Measurements from ENCODE around the gene CFL2.
"Not testable (repeated sequence)": the region's sequence is repeated elsewhere in the genome, so short reads cannot be mapped to it uniquely, and the experiment has no call there.

CFL2 gene

GRCh38 chr14:34711169-34711568, 3.2 kb downstream of the CFL2 start:
- DNase-seq: peak; percentile 56

GRCh38 chr14:34710744-34711143, 3.6 kb downstream of the CFL2 start:
- DNase-seq: no peak

GRCh38 chr14:34710006-34710405, 4.4 kb downstream of the CFL2 start:
- DNase-seq: peak; percentile 43

- DNase-seq: no peak
Measured at GRCh38 chr14:34707722-34708121, 6.7 kb downstream of the CFL2 start.

- DNase-seq: no peak
Measured at GRCh38 chr14:34701808-34702207, 12.6 kb downstream of the CFL2 start.

GRCh38 chr14:34700622-34701130, 13.7 kb downstream of the CFL2 start:
- DNase-seq: no peak

GRCh38 chr14:34699873-34700621, 14.3 kb downstream of the CFL2 start:
- DNase-seq: peak; percentile 100

- not testable (repeated sequence) for DNase-seq
Measured at GRCh38 chr14:34694216-34694615, 20.2 kb downstream of the CFL2 start.

GRCh38 chr14:34693228-34693939, 21.0 kb downstream of the CFL2 start:
- no peak for DNase-seq

GRCh38 chr14:34692898-34693227, 21.5 kb downstream of the CFL2 start:
- DNase-seq: no peak

- DNase-seq: no peak
Measured at GRCh38 chr14:34692348-34692747, 22.0 kb downstream of the CFL2 start.

GRCh38 chr14:34691206-34691605, 23.2 kb downstream of the CFL2 start:
- DNase-seq: no peak

- no peak for DNase-seq
Measured at GRCh38 chr14:34688470-34689206, 25.8 kb downstream of the CFL2 start.

GRCh38 chr14:34685819-34686428, 28.5 kb downstream of the CFL2 start:
- DNase-seq: no peak

- DNase-seq: no peak
Measured at GRCh38 chr14:34684578-34684977, 29.8 kb downstream of the CFL2 start.

- DNase-seq: peak; percentile 75
Measured at GRCh38 chr14:34682787-34683321, 31.5 kb downstream of the CFL2 start.

GRCh38 chr14:34680806-34681479, 33.5 kb downstream of the CFL2 start:
- no peak for DNase-seq

- no peak for DNase-seq
Measured at GRCh38 chr14:34678735-34679134, 35.7 kb downstream of the CFL2 start.

GRCh38 chr14:34678306-34678705, 36.1 kb downstream of the CFL2 start:
- DNase-seq: no peak

- peak; percentile 59 for DNase-seq
Measured at GRCh38 chr14:34676516-34677211, 37.7 kb downstream of the CFL2 start.

- DNase-seq: no peak
Measured at GRCh38 chr14:34673702-34674101, 40.7 kb downstream of the CFL2 start.

GRCh38 chr14:34671716-34672115, 42.7 kb downstream of the CFL2 start:
- no peak for DNase-seq

All from NCI-H1694 treated with DMSO at 0.1 percent for 48 hours (cell line).